ENCODE data around the gene LRRC49. TPM values are rescaled to one million over a fixed set of nuclear protein-coding genes. Genes with fewer than 3 reads are reported as not detected.

LRRC49 gene
- total and polyA plus RNA-seq, 12 donors, result 4.4 to 14.9 (median 8.4) TPM

- WGBS, 4 donors, result 82 to 90% (median 87%) methylated on average over 2 of the region's 2 CpGs
- intact Hi-C loops (cut with DNase I), result no loop called here
These were observed 156.5 kb downstream of the LRRC49 start for GRCh38 chr15:71048913-71049675.

GRCh38 chr15:71049706-71050422, 157.2 kb downstream of the LRRC49 start:
- 86 to 96% (median 93%) methylated on average over 3 of the region's 3 CpGs for WGBS, 4 donors
- intact Hi-C loops (cut with DNase I), result no loop called here
- Histone ChIP-seq H3K9me3 (replicated peaks in 1 of 3) (no peaks in the 10 kb centered on the region), H3K27me3 (no peaks in the 10 kb centered on the region), H3K36me3 (replicated peaks in 1 of 2) (no peaks in the 10 kb centered on the region), H3K4me1 (replicated peaks in 1 of 2) (no peaks in the 10 kb centered on the region), H3K4me3 (no peak overlapping the region), H3K27ac (no peak overlapping the region)
- TF ChIP-seq POLR2A (IDR thresholded peaks at IDR 0.05) (no peak), CTCF (IDR thresholded peaks at IDR 0.05) (no peak)
- DNase-seq, result no peak

More at GRCh38 chr15:71048913-71049675, 156.5 kb downstream of the LRRC49 start:
- Histone ChIP-seq H3K36me3 (replicated peaks in 1 of 2) (no peaks in the 10 kb centered on the region), H3K27ac (no peak overlapping the region), H3K27me3 (no peaks in the 10 kb centered on the region), H3K4me1 (replicated peaks in 1 of 2) (no peaks in the 10 kb centered on the region), H3K4me3 (no peak overlapping the region), H3K9me3 (replicated peaks in 1 of 3) (no peaks in the 10 kb centered on the region)
- no peak for DNase-seq
- TF ChIP-seq POLR2A (IDR thresholded peaks at IDR 0.05) (no peak), CTCF (IDR thresholded peaks at IDR 0.05) (no peak)

- intact Hi-C loops (cut with DNase I), result no loop called here
- WGBS, 4 donors, result 68 to 75% (median 72%) methylated on average over 4 of the region's 4 CpGs
- H3K4me1 ChIP-seq (replicated peaks in 1 of 2), result no peaks in the 10 kb centered on the region
- TF ChIP-seq POLR2A (IDR thresholded peaks at IDR 0.05), result no peak
- TF ChIP-seq CTCF (IDR thresholded peaks at IDR 0.05), result no peak
- H3K4me3 ChIP-seq, result no peak overlapping the region
- no peaks in the 10 kb centered on the region for H3K36me3 ChIP-seq (replicated peaks in 1 of 2)
- no peak overlapping the region for H3K27ac ChIP-seq
- DNase-seq, result no peak
- H3K9me3 ChIP-seq (replicated peaks in 1 of 3), result no peaks in the 10 kb centered on the region
- H3K27me3 ChIP-seq, result no peaks in the 10 kb centered on the region
These were observed 157.8 kb downstream of the LRRC49 start for GRCh38 chr15:71050461-71050860.

- Histone ChIP-seq H3K4me1 (replicated peaks in 1 of 2) (no peaks in the 10 kb centered on the region), H3K9me3 (replicated peaks in 1 of 3) (no peaks in the 10 kb centered on the region), H3K27me3 (no peaks in the 10 kb centered on the region), H3K4me3 (no peak overlapping the region), H3K27ac (no peak overlapping the region), H3K36me3 (replicated peaks in 1 of 2) (no peaks in the 10 kb centered on the region)
- TF ChIP-seq POLR2A (IDR thresholded peaks at IDR 0.05) (no peak), CTCF (IDR thresholded peaks at IDR 0.05) (no peak)
- WGBS, 4 donors, result 95 to 100% (median 98%) methylated on average over 1 of the region's 1 CpG
- intact Hi-C loops (cut with DNase I), result no loop called here
- DNase-seq, result peak in 1 of 7 donors; percentile 12
These were observed 158.9 kb downstream of the LRRC49 start for GRCh38 chr15:71051539-71051938.

Measured in adrenal gland (tissue), 12 donors.